Bronchial epithelial cell (primary cell): Measurements from ENCODE around the gene PCCA. TPM values are rescaled to one million over a fixed set of nuclear protein-coding genes. Genes with fewer than 3 reads are reported as not detected.

Experiments
- DNase-seq: peaks from one replicate; pipeline ENCODE4 v3.0.0-alpha.2; 2010; ENCODE audit warnings: low read depth
- FAIRE-seq: peaks from 2 replicates; lab custom pipeline; 2011; peaks lifted over from hg19 to GRCh38; lab: Jason Lieb, UNC
- H3K27me3 ChIP-seq: 2 replicates; pipeline ENCODE4 v1.5.1; 2011; ENCODE audit warnings: low read length; ENCODE audit not compliant: control insufficient read depth, insufficient read depth
- H3K36me3 ChIP-seq: 2 replicates; pipeline ENCODE4 v1.5.1; 2011; ENCODE audit warnings: low read length; ENCODE audit not compliant: control insufficient read depth, insufficient read depth
- H3K4me3 ChIP-seq: 2 replicates; pipeline ENCODE4 v1.5.1; 2011; ENCODE audit warnings: mild to moderate bottlenecking, low read depth, low read length, control low read depth
- CTCF ChIP-seq: IDR thresholded peaks from 2 replicates; pipeline ENCODE4 v1.5.1; 2011; ENCODE audit warnings: mild to moderate bottlenecking, moderate library complexity, low read length, control low read depth, inconsistent platforms; ENCODE audit not compliant: insufficient read depth, severe bottlenecking
- total RNA-seq: library from RNA; depleted of rRNA; stranded (reverse); fragments of >200 nt; gene quantifications from 2 replicates; pipeline ENCODE4 v1.2.1, GENCODE V29; 2014

PCCA gene
- total RNA-seq, 1 donor from 2014 or later: 27.1 TPM

- no peak for TF ChIP-seq CTCF
- FAIRE-seq (no peak), DNase-seq (no peak)
- no peaks in the 10 kb centered on the region for H3K36me3 ChIP-seq
- H3K27me3 ChIP-seq: no peaks in the 10 kb centered on the region
- H3K4me3 ChIP-seq: no peak overlapping the region
These were observed 86.9 kb downstream of the PCCA start for GRCh38 chr13:100175803-100176182.

GRCh38 chr13:100176801-100177400, 88.0 kb downstream of the PCCA start:
- DNase-seq (peak; percentile 54), FAIRE-seq (no peak)
- TF ChIP-seq CTCF: no peak
- no peaks in the 10 kb centered on the region for H3K27me3 ChIP-seq
- no peaks in the 10 kb centered on the region for H3K36me3 ChIP-seq
- no peak overlapping the region for H3K4me3 ChIP-seq

GRCh38 chr13:100178309-100178708, 89.4 kb downstream of the PCCA start:
- DNase-seq (no peak), FAIRE-seq (no peak)
- TF ChIP-seq CTCF: no peak

GRCh38 chr13:100179276-100179675, 90.4 kb downstream of the PCCA start:
- Histone ChIP-seq H3K27me3 (no peaks in the 10 kb centered on the region), H3K36me3 (no peaks in the 10 kb centered on the region), H3K4me3 (no peak overlapping the region)
- TF ChIP-seq CTCF: no peak
- FAIRE-seq: no peak
- DNase-seq: no peak

More at GRCh38 chr13:100178309-100178708, 89.4 kb downstream of the PCCA start:
- no peaks in the 10 kb centered on the region for H3K36me3 ChIP-seq
- no peaks in the 10 kb centered on the region for H3K27me3 ChIP-seq
- H3K4me3 ChIP-seq: no peak overlapping the region

GRCh38 chr13:100182900-100183490, 94.1 kb downstream of the PCCA start:
- Histone ChIP-seq H3K27me3 (no peaks in the 10 kb centered on the region), H3K36me3 (no peaks in the 10 kb centered on the region), H3K4me3 (no peak overlapping the region)
- FAIRE-seq (no peak), DNase-seq (no peak)
- TF ChIP-seq CTCF: no peak
